Cardiac muscle cell (in vitro differentiated cells and primary cell): ENCODE measurements around the gene KCNA4. TPM values are rescaled to one million over a fixed set of nuclear protein-coding genes. Genes with fewer than 3 reads are reported as not detected.

Experiments
- DNase-seq, 2 donors: peaks; one replicate each; pipeline versions ENCODE4 v3.0.0 to v3.0.0-alpha.2; 2010 to 2017; ENCODE audit warnings: low read depth in 1 of 2, low spot score in 1 of 2
- H3K27ac ChIP-seq: fragments of 200-600 bp; sonication (generic); 2 replicates; pipeline ENCODE4 v1.5.1; 2016
- H3K27me3 ChIP-seq: fragments of 200-600 bp; sonication (generic); 2 replicates; pipeline ENCODE4 v1.6.0; 2016; ENCODE audit warnings: control low read depth
- H3K36me3 ChIP-seq: fragments of 200-600 bp; sonication (generic); 2 replicates; pipeline ENCODE4 v1.5.1; 2016; ENCODE audit warnings: control low read depth
- H3K4me1 ChIP-seq: fragments of 200-600 bp; sonication (generic); 2 replicates; pipeline ENCODE4 v1.8.1; 2017; ENCODE audit warnings: low read depth, mild to moderate bottlenecking, mixed run types
- H3K4me3 ChIP-seq: fragments of 200-600 bp; sonication (generic); 2 replicates; pipeline ENCODE4 v1.5.1; 2016; ENCODE audit warnings: mild to moderate bottlenecking
- H3K9me3 ChIP-seq: fragments of 200-600 bp; sonication (generic); 2 replicates; pipeline ENCODE4 v1.5.1; 2017; ENCODE audit warnings: low read depth, mild to moderate bottlenecking, control low read depth
- polyA plus RNA-seq: library from polyadenylated mRNA; unstranded; fragments of >200 nt; fragmentation: Nextera tagmentation; extraction: Ambion mirVana; gene quantifications from 2 replicates; pipeline ENCODE4 v1.2.1, GENCODE V29; 2016
- total RNA-seq: library from RNA; depleted of rRNA; stranded (reverse); fragments of >200 nt; gene quantifications from 2 replicates; pipeline ENCODE4 v1.2.3, GENCODE V29; 2016
- TF ChIP-seq, protein P1 (sequence below): IDR thresholded peaks from 2 replicates; pipeline ENCODE4 v1.5.1; 2012; ENCODE audit warnings: low read depth, mild to moderate bottlenecking, low read length

Gene KCNA4
- 1.4 and 7.1 TPM in 2 replicates for total RNA-seq
- 1.5 and 5.6 TPM in 2 replicates for polyA plus RNA-seq

DNA sequence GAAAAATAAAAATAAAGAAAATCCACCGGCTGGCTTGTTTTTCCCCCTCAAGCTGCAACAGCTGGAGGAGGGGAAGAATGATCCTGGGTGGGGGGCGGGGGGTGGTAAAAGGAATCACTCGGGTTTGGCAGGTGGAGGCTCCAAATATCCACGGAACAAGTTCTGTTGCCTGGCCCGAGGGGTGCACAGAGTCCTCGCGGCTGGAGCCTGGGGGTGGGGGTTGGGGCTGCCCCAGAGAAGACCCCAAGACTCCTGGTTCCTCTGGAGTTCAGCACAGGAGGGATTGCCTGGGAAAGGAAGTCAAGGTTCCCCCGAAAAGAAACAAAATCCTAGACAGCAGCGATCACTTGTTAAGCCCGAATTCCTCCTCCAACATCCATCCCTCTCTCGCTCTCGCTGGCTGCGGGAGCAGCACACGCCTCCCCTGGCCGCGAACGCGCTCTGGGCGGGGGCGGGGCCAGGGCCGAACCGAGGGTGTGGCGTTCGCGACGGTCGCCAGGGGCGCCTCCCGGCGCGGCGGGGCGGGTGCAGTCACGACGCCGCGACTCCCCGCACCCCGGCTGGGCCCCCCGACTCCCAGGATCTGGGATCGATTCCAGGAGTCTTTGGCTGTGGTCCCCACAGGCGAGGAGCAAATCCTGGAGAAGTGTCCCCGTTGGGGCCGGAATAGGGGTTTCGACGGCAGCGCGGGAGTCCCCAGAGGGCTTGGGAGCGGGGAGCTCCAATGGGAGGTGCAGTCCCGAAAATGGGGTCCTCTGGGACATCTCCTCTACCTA is at the start of gene KCNA4:
TSS of gene KCNA4 (minus strand) at position 443 of the 776 bp plus-strand sequence. CDS start 4,352 bp downstream, outside the sequence.
- Histone ChIP-seq H3K4me1 (no peaks in the 10 kb centered on the region), H3K27me3 (peaks cover 78% of the 10 kb centered on the region), H3K36me3 (no peaks in the 10 kb centered on the region), H3K27ac (no peak within 1 kb of the TSS), H3K4me3 (peak within 1 kb of the TSS; percentile 76), H3K9me3 (no peaks in the 10 kb centered on the region)
- DNase-seq: peak; percentile 53 to 76
- TF ChIP-seq, protein P1, sequence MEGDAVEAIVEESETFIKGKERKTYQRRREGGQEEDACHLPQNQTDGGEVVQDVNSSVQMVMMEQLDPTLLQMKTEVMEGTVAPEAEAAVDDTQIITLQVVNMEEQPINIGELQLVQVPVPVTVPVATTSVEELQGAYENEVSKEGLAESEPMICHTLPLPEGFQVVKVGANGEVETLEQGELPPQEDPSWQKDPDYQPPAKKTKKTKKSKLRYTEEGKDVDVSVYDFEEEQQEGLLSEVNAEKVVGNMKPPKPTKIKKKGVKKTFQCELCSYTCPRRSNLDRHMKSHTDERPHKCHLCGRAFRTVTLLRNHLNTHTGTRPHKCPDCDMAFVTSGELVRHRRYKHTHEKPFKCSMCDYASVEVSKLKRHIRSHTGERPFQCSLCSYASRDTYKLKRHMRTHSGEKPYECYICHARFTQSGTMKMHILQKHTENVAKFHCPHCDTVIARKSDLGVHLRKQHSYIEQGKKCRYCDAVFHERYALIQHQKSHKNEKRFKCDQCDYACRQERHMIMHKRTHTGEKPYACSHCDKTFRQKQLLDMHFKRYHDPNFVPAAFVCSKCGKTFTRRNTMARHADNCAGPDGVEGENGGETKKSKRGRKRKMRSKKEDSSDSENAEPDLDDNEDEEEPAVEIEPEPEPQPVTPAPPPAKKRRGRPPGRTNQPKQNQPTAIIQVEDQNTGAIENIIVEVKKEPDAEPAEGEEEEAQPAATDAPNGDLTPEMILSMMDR: no peak

DNA sequence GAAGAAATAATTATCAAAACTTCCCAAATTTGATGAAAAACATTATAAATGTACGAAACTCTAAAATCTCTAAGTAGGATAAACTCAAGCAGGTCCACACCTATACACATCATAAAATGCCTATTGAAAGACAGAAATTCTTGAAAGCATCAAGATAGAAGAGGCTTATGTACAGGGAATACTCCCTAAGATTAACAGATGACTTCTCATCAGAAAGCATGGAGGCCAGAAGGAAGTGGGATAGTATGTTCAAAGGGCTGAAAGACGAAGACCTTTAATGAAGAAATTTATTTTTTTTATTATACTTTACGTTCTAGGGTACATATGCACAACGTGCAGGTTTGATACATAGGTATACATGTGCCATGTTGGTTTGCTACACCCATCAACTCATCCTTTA is 45.3 kb upstream of the KCNA4 start:
- no peak overlapping the region for H3K4me3 ChIP-seq
- TF ChIP-seq, protein P1: no peak
- H3K36me3 ChIP-seq: no peaks in the 10 kb centered on the region
- H3K27ac ChIP-seq: no peak overlapping the region
- H3K4me1 ChIP-seq: no peaks in the 10 kb centered on the region
- H3K9me3 ChIP-seq: no peaks in the 10 kb centered on the region
- no peak for DNase-seq
- no peaks in the 10 kb centered on the region for H3K27me3 ChIP-seq

DNA sequence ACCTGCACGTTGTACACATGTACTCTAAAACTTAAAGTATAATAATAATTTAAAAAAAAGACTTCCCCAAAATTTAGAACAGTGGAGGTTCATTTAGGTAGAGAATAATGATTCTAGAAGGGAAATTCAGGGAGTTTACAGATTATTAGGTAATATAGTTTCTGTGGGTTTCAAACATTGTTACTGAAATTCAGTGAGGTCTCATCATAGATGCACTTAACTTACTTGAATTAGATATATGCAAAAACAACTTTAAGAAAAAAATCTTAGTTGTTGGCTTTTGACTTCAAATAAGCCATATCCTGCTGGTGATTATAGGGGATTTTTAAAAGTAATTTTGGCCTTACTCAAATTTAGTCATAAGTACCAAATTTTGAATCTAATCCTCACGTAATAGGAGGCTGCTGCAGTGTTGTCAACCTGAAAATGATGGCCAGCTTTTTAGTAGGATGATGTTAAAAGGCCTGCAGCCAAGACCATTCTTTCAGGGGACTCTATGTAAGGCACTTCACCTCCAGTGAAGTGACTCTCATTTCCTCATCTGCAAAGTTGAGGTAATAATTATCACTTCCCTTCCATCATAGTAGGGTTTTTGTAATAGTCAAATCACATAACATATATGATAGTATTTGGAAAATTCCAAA is 42.5 kb upstream of the KCNA4 start:
- no peak overlapping the region for H3K27ac ChIP-seq
- no peaks in the 10 kb centered on the region for H3K4me1 ChIP-seq
- no peak for DNase-seq
- TF ChIP-seq, protein P1: no peak
- H3K4me3 ChIP-seq: no peak overlapping the region
- no peaks in the 10 kb centered on the region for H3K27me3 ChIP-seq
- no peaks in the 10 kb centered on the region for H3K36me3 ChIP-seq
- H3K9me3 ChIP-seq: no peaks in the 10 kb centered on the region

DNA sequence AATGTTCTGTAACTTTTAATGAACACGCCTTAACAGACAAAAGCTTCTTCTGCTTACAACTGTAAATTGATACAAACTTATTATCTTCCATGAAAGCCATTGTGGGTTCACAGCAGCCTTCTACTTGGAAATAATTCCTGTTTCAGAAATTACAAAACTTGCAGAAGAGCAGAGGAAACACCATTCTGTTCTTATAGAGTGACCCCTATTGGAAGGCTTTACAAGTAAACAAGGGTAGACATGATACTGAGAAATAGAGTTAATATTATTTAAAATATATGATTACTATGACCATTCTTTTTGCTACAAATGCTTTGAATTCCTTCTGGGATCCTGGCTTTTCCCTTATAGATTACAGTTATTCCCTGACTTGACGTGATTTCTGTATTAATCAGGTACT is 32.4 kb upstream of the KCNA4 start:
- peak; percentile 9 to 11 for DNase-seq
- H3K36me3 ChIP-seq: no peaks in the 10 kb centered on the region
- TF ChIP-seq, protein P1: peak; percentile 25
- no peak overlapping the region for H3K27ac ChIP-seq
- H3K4me1 ChIP-seq: no peaks in the 10 kb centered on the region
- no peaks in the 10 kb centered on the region for H3K27me3 ChIP-seq
- H3K4me3 ChIP-seq: no peak overlapping the region
- H3K9me3 ChIP-seq: no peaks in the 10 kb centered on the region

DNA sequence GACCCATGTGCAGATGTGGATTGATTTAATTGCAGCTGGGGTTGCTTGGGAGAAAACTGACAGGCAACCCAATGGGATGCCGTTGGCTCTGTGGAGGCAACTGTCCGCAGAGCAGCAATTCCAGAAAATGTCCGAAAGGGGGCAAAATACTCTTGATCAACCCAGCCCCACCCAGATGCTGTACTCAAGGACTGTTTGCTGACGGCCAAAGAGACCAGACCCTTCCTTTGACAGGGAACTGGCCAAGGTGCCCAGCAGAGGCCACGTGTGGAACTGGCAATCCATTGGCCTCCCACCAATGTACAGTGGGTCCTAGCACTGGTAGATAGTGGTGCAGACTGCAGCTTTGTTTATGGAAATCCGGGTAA is 29.7 kb upstream of the KCNA4 start:
- Histone ChIP-seq H3K36me3 (no peaks in the 10 kb centered on the region), H3K4me3 (no peak overlapping the region), H3K27me3 (no peaks in the 10 kb centered on the region), H3K4me1 (no peaks in the 10 kb centered on the region), H3K9me3 (no peaks in the 10 kb centered on the region), H3K27ac (no peak overlapping the region)
- TF ChIP-seq, protein P1: no peak
- no peak for DNase-seq
